Gastroesophageal sphincter (tissue), 3 donors: ENCODE results near the gene BTBD1.

Experiments
- CTCF ChIP-seq, 4 experiments: fragments of 200-600 bp in 2 of 4; fragments of 450-650 bp in 2 of 4; sonication (generic) in 1 of 4; IDR thresholded peaks; one replicate each; pipeline ENCODE4 v1.5.1; 2017 to 2019; ENCODE audit warnings: antibody characterized with exemption in 4 of 4, mild to moderate bottlenecking in 2 of 4, moderate library complexity in 2 of 4
- POLR2A ChIP-seq, 2 donors: fragments of 450-650 bp; IDR thresholded peaks; one replicate each; pipeline ENCODE4 v1.6.1; 2017; ENCODE audit warnings: antibody characterized with exemption in 2 of 2, mild to moderate bottlenecking in 2 of 2, moderate library complexity in 1 of 2
- POLR2AphosphoS5 ChIP-seq: sonication (generic); formaldehyde crosslinking; IDR thresholded peaks from one replicate; pipeline ENCODE4 v1.6.1; 2017; ENCODE audit warnings: antibody characterized with exemption

GRCh38 chr15:82979726-82980125 lies 87.3 kb downstream of the BTBD1 start:
- TF ChIP-seq POLR2A (IDR thresholded peaks at IDR 0.05) (no peak), CTCF (IDR thresholded peaks at IDR 0.05) (no peak), POLR2AphosphoS5 (no peak)
